ENCODE results near the gene PCMT1. TPM values are rescaled to one million over a fixed set of nuclear protein-coding genes. Genes with fewer than 3 reads are reported as not detected.

Gene PCMT1
- total and polyA plus RNA-seq, 9 of the 15 experiments (the other 6 are each of a cell fraction or from before 2014, with no cell fraction given), result 217 to 541 (median 327) TPM

- no peaks in the 10 kb centered on the region for H3K27me3 ChIP-seq (ENCODE audit: control insufficient read depth in 2 of 2, insufficient read depth in 2 of 2, low read length in 2 of 2)
- H3K4me2 ChIP-seq (ENCODE audit: insufficient read depth, low read length), result peak within 1 kb of the TSS; percentile 95
- H3K9me1 ChIP-seq (ENCODE audit: control insufficient read depth, insufficient read depth, low read length), result no peaks in the 10 kb centered on the region
- peaks cover 10 to 19% of the 10 kb centered on the region in 2 experiments for H3K4me1 ChIP-seq (replicated peaks in 1 of 2; ENCODE audit: control insufficient read depth in 2 of 2, insufficient read depth in 2 of 2, low read length in 2 of 2)
- peaks cover 9% of the 10 kb centered on the region; the same call in 1 of the 2 replicates for H4K20me1 ChIP-seq (replicated peaks; ENCODE audit: control insufficient read depth, insufficient read depth, low read length)
- FAIRE-seq, result peak; percentile 97
- peak within 1 kb of the TSS; percentile 89 to 96 for H3K9ac ChIP-seq (ENCODE audit: insufficient read depth in 1 of 2, low read depth in 2 of 2, low read length in 2 of 2)
- DNase-seq (ENCODE audit: extremely low read depth in 1 of 4, low spot score in 3 of 4), result peak; percentile 90 to 99 (median 92)
- ChIA-PET POLR2A (interaction anchor here (0.6 to 1.5 kb wide), 9 partner anchors 10 to 1706 kb away, joined by 3 to 5 read pairs (median 3); partner anchors contain the start of gene LATS1), CTCF (ENCODE audit: low intra/inter-chr PET ratio) (interaction anchor here (0.6 to 0.7 kb wide), 2 partner anchors 101 to 200 kb away, joined by 4 read pairs; partner anchors contain the start of gene PPIL4)
- peak within 1 kb of the TSS; percentile 69 for H3K4me3 ChIP-seq
- peak within 1 kb of the TSS; percentile 78 for H3K27ac ChIP-seq (ENCODE audit: extremely low read depth, low read depth, low read length)
- BruUV-seq (replicated peaks), result TSS peak; percentile 77
- ATAC-seq, result peak; percentile 69
- in situ Hi-C loops (cut with MboI), result no loop called here
- peaks cover 52% of the 10 kb centered on the region for H3K79me2 ChIP-seq (ENCODE audit: control insufficient read depth, insufficient read depth, low read length)
- no peaks in the 10 kb centered on the region for H3K9me3 ChIP-seq (replicated peaks; ENCODE audit: control insufficient read depth, insufficient read depth, low read depth, low read length)
- peaks cover 30% of the 10 kb centered on the region for H3K36me3 ChIP-seq (ENCODE audit: control insufficient read depth, insufficient read depth, low read length)
- WGBS (ENCODE audit: insufficient coverage, low coverage, missing lambda C conversion rate), result under 1% methylated on average over 41 of the region's 41 CpGs
- H2AFZ ChIP-seq (ENCODE audit: low read depth, low read length), result peak within 1 kb of the TSS; percentile 94
- intact Hi-C loops (cut with micrococcal nuclease), result loop anchor here (1.0 kb wide), 1 partner anchor 18 kb away; no protein-coding TSS in a partner anchor
- TF ChIP-seq ATF2 (CRISPR knock-in tag; IDR thresholded peaks at IDR 0.05) (no peak), XRCC3 (IDR thresholded peaks at IDR 0.05) (no peak), CBX8 (IDR thresholded peaks at IDR 0.05; ENCODE audit: borderline replicate concordance, extremely low read depth, low read depth, low read length, poor library complexity, severe bottlenecking) (no peak), NR4A1 (CRISPR knock-in tag; IDR thresholded peaks at IDR 0.05) (no peak), NR4A1 (tag; IDR thresholded peaks at IDR 0.05) (no peak), ZNF184 (CRISPR knock-in tag; IDR thresholded peaks at IDR 0.05) (no peak), OTX1 (CRISPR knock-in tag; IDR thresholded peaks at IDR 0.05) (no peak), XRCC4 (IDR thresholded peaks at IDR 0.05; ENCODE audit: extremely low read depth, insufficient read depth, insufficient read length) (no peak), MXI1 (IDR thresholded peaks at IDR 0.05; ENCODE audit: low read depth, low read length) (no peak), POLR2H (tag; IDR thresholded peaks at IDR 0.05; ENCODE audit: low read depth) (no peak), POLR2B (IDR thresholded peaks at IDR 0.05; ENCODE audit: low read depth, partially characterized antibody) (peak; percentile 86), ZNF324 (CRISPR knock-in tag; IDR thresholded peaks at IDR 0.05) (no peak), CBX3 (IDR thresholded peaks at IDR 0.05; ENCODE audit: borderline replicate concordance in 1 of 2, low read length in 2 of 2) (peak in 1 of 2 experiments; percentile 91; a peak in 1 of 3 replicates), HNRNPK (IDR thresholded peaks at IDR 0.05; ENCODE audit: low read depth, low read length, poor library complexity, severe bottlenecking) (no peak), SMARCC2 (IDR thresholded peaks at IDR 0.05; ENCODE audit: low read depth) (no peak)
- TF ChIP-seq, protein P1, sequence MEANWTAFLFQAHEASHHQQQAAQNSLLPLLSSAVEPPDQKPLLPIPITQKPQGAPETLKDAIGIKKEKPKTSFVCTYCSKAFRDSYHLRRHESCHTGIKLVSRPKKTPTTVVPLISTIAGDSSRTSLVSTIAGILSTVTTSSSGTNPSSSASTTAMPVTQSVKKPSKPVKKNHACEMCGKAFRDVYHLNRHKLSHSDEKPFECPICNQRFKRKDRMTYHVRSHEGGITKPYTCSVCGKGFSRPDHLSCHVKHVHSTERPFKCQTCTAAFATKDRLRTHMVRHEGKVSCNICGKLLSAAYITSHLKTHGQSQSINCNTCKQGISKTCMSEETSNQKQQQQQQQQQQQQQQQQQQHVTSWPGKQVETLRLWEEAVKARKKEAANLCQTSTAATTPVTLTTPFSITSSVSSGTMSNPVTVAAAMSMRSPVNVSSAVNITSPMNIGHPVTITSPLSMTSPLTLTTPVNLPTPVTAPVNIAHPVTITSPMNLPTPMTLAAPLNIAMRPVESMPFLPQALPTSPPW (CRISPR knock-in tag; IDR thresholded peaks at IDR 0.05), result no peak
- TF ChIP-seq, protein P2, sequence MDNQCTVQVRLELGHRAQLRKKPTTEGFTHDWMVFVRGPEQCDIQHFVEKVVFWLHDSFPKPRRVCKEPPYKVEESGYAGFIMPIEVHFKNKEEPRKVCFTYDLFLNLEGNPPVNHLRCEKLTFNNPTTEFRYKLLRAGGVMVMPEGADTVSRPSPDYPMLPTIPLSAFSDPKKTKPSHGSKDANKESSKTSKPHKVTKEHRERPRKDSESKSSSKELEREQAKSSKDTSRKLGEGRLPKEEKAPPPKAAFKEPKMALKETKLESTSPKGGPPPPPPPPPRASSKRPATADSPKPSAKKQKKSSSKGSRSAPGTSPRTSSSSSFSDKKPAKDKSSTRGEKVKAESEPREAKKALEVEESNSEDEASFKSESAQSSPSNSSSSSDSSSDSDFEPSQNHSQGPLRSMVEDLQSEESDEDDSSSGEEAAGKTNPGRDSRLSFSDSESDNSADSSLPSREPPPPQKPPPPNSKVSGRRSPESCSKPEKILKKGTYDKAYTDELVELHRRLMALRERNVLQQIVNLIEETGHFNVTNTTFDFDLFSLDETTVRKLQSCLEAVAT (IDR thresholded peaks at IDR 0.05), result peak in 1 of 2 experiments; percentile 40; a peak in 1 of 4 replicates
Observed at GRCh38 chr6:149746147-149746946, 3.2 kb upstream of the PCMT1 start, which contains the start of gene NUP43. TSS of gene NUP43 (minus strand) at chr6:149746529. CDS start at chr6:149746495, 34 bp downstream.
